8988T (cell line): ENCODE measurements around the gene THUMPD3.

Experiments used
- DNase-seq: peaks from one replicate; pipeline ENCODE4 v3.0.0; 2011

Gene THUMPD3, protein sequence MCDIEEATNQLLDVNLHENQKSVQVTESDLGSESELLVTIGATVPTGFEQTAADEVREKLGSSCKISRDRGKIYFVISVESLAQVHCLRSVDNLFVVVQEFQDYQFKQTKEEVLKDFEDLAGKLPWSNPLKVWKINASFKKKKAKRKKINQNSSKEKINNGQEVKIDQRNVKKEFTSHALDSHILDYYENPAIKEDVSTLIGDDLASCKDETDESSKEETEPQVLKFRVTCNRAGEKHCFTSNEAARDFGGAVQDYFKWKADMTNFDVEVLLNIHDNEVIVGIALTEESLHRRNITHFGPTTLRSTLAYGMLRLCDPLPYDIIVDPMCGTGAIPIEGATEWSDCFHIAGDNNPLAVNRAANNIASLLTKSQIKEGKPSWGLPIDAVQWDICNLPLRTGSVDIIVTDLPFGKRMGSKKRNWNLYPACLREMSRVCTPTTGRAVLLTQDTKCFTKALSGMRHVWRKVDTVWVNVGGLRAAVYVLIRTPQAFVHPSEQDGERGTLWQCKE

DNA sequence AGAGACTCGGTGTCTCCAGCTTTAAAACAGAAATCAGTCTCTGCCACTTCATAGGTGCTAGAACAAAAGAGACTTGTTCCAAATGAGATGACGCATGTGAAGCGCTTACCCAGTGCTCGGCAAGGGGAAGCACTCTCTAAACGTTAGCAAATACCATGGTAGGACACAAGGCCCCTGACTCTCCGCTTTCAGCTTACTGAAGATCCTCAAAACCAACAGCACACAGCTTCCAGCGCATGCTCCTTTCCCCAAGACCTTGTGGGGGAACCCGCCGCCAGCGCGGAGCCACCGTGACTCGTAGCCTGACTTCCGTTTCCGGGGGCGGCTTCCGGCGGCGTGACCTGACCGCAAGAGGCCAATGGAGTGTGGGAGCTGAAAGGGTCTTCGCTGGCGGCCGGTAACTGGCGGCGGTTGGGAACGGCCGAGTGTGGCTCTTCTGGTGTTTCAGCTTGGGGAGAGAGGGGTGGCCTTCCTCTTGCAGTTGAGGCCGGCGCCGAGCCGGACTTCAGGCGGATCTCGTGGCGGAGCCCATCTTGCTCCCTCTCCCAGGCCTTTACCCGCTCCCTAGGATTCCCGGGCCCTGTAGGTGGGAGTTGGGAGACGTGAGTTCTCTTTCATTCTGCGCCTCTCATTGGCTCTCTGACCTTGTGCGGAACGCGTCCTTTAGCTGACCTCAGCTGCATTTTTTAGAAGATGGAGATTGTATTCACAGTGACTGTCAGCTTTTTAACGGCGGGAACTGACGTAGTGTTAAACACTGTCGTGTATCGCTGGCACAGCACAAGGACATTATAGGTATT is at the start of gene THUMPD3:
THUMPD3 (plus strand) TSS at position 324 of the 800 bp plus-strand sequence. CDS start 2,015 bp downstream, outside the sequence.
- DNase-seq, result peak; percentile 66

DNA sequence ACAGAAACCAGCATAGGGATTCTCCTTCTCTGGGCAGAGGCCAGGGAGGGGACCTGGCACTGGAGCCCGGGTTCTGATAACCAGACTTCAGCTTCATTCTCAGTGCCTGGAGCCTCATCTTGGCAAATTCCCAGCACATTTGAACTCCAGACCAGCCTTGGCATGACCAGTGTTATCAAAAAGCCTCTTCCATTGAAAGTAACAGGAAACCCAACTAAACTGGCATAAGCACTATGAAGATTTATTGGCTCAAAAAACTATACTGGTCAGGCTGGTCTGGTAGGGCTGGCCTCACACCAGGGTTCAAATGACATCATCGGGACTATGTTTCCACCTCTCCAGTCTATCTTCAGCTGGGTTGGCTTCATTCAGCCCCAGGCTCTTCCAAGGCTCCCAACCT is 48.1 kb upstream of the THUMPD3 start:
- DNase-seq, result no peak

DNA sequence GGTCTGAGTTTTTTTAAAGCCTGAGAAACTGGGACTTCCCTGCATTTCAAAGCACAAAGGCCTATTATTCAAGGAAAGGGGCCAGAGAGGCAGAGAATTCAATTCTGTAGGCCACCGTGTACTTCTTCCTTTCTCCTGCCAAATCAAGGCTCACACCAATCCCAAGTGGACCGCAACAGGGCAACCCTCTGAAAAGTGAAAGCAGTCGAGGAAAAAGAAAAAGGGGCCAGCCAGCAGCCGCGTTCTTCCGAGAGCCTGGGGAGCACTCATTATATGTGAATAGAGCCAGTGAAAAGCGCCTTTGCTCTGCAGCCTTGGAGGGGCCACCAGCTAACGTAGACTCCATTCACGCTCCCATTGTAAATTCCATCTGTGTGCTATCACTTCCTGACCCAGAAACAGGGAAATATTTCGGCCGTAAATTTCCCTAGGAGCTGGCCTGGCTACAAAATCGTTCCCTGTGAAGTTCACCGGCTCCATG is 45.9 kb upstream of the THUMPD3 start:
- DNase-seq, result peak; percentile 36

DNA sequence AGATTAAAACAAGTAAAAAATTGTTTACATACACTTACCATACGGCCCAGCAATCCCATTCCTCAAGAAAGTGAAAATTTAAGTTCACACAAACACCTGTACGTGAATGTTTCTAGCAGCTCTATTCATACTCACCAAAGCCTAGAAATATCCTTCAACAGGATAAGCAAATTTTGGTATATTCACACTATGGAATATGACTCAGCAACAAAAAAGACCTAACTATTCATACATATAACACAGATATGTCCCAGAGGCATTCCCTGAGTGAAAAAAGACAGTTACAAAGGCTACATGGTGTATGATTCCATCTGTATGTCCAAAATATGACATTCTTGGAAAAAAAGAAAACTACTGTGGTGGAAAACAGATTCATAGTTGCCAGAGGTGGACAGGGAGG is 40.1 kb upstream of the THUMPD3 start:
- DNase-seq, result no peak

DNA sequence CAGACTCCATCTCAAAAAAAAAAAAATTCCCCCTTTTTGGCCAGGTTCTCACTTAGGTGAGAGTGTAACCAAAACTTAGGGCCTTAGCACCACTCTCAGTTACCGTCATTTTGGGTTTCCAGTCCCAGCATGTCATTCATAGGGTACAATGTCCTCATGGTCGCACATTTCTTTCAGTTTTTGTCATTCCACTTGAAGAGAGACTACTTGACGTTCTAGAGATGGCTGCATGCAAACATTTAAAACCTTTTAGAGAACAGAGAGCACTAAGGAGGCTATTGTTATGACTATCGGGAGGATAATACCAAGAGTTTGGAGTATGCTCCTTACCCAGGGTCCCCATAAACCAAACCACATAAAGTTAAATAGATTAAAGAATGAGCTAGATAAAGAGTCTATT is 37.9 kb upstream of the THUMPD3 start:
- no peak for DNase-seq

DNA sequence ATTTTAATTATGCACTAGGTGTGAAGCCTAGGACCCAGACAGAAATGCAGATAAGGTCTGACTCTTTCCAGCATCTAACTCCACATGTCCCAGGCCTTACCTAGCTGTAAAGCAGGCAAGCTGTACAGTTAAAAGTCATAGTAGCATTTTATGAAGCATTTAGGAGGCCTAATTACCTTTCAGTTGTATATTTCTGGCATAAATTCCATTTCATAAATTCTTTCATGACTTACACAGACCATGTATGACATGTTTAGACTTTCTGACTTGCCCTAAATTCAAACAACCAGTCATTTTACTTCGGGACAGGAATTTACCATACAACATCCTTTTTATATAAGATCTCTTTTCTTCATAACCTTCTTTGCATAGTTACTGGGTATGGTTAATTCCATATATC is 35.3 kb upstream of the THUMPD3 start:
- no peak for DNase-seq

DNA sequence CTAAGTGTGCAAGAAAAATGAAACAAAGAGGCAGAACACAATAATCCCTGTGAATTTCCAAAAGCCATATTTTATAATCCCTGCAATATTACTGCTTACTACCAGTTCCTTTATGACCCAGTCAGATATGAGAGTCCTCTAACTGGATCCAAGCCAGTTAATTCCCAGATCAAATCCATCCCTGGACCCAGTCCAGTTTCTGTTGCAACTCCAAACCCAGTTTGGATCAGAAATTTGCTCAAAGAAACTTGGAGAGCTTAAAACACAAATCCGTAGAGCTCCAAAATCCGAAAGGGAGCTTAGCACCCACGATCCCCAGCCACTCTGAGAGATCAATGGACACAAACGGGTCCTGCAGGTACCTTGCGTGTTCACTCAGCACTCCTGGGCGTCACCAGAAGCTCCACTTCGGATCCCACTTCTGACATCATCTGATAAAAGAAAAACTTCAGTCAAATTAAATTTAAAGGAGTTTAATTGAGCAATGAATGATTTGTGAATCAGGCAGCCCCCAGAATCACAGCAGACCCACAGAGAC is 32.6 kb upstream of the THUMPD3 start:
- no peak for DNase-seq

DNA sequence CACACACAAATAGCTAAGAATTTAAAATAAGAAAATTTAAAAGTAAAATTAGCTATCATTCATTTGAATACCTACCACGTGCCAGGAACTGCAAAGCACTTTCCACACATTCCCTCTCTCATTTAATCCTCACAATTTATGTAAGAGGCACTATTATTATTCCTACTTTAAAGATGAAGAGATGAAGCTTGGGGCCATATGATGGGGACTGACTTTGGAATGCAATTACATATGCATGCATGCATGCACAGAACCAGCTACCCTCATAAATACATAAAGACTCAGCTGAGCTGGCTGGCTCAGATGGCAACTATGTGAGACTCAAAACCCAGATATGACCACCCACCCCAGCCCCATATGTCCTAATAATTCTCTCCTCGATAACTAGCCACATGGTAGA is 31.7 kb upstream of the THUMPD3 start:
- DNase-seq, result no peak

DNA sequence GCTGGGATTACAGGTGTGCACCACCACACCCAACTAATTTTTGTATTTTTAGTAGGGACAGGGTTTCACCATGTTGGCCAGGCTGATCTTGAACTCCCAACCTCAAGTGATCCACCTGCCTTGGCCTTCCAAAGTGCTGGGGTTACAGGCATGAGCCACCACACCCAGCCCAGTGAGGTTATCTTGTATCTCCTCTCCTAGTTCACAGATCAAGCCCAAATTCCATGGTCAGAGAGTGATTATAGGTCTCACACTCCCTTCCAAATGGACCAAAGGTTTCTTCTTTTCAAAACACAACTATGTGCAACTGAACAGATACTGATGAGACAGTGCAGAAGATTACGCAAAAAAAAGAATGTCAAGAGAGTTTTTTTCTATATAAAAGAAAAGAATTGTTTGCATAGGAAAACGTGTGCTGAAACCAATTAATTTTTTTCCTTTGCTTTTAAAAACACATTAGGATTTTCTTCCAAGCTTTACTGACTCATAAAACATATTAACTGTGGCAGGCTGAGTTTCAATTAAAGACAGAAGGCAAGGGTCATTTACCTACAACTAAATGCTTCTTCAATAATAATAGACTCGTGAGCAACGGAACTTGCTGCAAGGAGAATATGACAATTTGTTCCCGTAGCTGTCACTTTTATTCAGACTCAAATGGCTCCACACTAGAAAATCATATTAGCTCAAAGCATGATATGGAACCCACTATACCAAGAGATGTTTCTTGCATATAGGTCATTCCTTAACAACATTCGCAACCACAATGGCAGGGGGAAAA is 30.4 kb upstream of the THUMPD3 start:
- DNase-seq, result no peak

DNA sequence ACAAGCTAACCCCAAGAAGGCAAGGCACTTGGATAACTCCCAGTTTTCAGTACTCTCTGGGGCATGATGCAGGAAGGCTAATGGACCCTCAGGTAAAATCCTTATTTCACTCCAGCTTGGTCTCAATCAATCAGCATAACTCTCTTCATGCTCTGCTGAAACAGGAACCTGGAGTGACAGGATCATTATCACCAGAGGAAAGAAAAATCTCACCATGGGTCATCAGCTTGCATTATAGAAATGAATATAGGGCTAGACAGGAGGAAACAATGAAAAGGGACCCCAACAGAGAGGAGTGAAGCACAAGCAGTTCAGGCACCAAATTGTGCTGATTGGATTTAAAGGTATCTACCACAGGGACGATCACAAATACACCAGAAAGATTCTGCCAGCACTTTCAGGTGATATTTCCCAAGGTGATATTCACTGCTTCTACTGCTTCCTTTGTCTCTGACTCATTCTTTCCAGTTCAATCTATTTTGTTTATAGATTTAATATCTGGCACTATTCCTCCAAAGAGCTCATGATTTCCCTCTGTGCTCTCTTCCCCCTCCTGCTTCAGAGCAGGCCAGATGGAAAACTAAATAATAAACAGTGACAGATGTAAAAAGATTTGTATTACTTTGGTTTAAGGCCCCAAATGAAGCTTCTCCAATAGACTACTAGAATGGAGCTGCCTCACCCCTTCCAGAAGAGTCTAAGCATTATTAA is 22.9 kb upstream of the THUMPD3 start:
- DNase-seq, result no peak

DNA sequence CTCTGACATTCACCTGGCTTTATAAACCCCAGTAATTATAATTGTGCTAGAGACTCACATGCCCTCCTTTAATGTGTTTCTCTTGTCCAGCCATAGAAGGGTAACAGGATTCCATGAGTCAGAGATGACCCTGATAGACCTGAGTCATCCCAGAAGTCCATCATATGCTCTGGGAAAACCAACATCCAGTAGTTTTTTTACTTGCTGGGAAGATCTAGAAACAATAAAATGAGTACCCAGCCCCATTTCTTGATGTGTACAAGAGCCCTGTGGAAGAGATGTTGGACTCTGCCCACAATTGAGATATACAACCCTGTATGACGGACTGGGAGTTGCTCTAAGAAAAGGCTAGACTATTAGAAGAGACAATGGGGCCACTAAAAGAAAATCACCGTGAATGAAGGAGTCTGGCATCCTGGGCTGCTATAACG is 22.4 kb upstream of the THUMPD3 start:
- no peak for DNase-seq

DNA sequence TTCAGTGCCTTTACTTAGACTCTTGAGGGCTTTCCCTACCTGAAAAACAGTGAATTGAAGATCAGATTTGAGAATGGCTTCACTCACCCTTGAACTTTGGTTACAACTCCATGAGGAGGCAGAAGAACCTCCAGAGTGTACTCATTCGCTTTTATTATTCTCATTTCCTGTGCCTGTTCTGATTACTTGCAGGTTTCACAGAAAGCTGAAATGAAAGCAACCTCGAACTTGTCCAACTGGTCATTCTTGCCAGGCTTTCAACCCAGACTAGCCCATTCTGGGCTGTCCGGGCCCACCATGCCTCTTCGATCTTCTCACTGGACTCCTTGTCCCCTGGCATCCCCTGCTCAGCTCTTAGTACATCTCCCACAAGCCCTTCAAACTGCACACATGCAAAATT is 20.2 kb upstream of the THUMPD3 start:
- no peak for DNase-seq

DNA sequence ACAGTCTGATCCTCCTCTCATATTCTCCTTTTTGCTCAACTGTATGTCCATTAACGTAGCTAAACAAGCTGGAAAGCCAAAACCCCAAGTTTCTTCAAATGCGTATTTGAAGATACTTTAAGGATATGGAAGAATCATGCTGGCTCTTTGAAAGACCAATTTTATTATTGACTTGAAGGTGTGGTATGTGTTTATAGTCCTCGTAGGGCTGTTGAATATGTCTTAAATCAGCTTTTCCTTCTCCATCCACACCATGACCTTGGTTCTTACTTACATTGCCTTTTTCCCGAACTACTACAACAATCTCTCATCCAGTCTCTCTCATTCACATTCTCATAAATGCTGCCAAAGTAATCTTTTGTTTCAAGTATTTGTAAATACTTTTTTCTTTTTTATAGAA is 19.7 kb upstream of the THUMPD3 start:
- DNase-seq, result no peak

DNA sequence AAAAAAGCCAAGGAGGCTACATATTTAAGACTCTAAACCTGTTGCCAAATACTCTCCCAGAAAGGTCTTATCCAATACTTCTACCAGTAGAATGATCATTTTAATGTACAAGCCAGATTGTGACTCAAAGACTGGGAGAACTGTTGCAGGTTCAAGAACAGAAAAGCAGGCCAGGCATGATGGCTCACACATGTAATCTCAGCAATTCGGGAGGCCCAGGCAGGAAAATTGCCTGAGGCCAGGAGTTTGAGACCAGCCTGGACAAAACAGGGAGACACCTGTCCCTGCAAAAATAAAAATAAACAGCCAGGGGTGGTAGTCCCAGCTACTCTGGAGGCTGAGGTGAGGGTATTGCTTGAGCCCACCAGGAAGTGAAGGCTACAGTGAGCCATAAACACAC is 17.8 kb upstream of the THUMPD3 start:
- no peak for DNase-seq

DNA sequence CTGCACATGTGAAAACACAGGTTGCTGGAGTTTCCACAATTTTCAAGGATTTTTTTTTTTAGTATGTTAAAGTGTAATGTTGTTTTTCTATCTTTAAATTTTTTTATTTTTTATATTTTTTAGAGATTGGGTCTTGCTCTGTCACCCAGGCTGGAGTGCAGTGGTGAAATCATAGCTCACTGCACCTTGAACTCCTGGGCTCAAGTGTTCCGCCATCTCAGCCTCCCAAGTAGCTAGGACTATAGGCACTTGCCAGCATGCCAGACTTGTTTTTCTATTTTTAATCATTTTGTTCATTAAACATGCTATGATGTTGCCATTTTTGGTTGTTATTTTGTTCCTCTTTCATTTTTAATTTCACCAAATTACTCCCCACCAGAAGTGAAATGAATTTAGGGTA is 16.7 kb upstream of the THUMPD3 start:
- no peak for DNase-seq

DNA sequence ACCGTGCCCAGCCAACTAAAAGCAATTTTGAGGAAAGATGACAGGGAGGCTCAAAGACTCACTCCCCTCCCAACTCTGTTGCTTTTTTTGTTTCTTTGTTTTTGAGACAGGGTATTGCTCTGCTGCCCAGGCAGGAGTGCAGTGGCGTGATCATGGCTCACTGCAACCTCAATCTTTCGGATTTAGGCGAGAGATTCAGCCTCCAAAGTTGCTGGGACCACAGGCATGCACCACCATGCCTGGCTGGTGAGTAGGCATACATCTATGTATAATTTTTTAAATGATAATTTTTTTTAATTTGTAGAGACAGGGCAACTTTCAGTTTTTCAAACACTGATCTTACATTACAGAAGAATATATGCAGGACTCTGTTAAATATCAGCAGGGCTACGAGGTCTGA is 15.8 kb upstream of the THUMPD3 start:
- no peak for DNase-seq

DNA sequence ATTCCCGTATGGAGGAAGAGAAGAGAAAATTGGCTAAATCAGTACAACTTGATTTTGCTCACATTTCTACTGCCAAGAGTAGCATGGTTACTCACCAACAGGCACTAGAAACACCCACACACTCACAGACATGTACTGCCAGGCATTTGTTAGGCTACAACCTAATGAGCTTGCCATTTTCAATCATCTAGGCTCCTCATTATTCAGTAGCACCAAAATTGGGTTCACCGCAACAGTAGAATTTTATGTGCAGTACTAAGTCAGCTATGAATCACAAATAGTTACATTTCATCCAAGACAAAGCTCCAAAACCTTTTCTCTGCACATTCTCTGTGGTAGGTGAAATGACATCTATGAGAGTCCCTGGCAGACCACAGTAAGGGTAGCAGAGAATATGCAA is 15.0 kb upstream of the THUMPD3 start:
- no peak for DNase-seq

DNA sequence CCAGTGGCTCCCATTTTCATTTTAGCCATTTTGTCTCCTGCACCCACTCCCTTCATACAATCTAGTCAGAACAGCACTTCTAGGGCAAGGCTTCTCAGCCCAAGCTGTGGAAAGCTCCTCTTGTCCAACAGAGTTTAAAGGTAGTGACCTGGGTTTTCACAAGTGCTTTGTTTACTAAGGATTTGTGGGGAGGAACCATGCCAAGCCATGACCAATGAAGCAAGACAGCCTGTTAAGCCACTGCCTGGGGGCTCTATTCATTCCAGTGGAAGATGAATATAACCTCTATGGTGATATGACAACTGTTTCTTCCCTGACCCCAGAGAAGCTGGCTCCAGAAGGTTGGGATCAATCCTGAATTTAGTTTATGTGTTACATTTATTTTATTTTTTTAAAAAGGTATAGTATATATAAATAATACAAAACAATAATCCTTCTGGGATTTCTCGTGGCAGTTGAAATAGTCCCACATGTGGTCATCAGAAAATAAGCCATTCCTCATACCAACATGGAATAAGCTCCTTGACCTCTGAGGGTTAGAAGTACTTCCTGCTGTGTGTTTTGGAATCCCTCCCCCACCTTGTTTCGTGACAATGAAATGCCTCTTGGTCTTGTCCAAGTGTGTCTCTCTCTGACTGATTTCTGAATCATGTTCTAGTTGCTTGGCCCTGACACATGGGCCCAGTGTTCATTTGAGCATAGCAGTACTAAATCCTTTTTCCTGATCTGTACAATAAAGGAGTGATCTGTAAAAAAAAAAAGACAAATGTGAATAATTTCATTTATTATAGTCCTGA is 13.3 kb upstream of the THUMPD3 start:
- DNase-seq, result no peak

DNA sequence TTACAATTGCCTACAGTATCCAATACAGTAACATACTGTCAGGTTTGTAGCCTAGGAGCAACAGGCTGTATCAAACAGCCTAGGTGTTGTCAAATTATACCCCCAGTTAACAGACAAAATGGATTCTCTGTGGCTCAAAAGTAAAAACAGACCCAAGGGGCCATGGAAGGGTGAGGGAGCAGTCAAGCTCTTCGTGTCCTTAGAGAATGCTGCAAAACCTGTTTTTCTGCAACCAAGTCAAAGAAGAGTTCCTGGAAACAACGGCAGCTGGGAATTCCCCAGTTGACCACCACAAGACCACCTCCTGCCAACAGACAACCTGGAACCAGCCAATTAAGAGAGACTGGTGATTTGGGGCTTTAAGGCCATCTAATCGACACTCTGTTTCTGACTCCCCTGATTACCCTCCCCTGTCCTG is 11.1 kb upstream of the THUMPD3 start:
- no peak for DNase-seq

DNA sequence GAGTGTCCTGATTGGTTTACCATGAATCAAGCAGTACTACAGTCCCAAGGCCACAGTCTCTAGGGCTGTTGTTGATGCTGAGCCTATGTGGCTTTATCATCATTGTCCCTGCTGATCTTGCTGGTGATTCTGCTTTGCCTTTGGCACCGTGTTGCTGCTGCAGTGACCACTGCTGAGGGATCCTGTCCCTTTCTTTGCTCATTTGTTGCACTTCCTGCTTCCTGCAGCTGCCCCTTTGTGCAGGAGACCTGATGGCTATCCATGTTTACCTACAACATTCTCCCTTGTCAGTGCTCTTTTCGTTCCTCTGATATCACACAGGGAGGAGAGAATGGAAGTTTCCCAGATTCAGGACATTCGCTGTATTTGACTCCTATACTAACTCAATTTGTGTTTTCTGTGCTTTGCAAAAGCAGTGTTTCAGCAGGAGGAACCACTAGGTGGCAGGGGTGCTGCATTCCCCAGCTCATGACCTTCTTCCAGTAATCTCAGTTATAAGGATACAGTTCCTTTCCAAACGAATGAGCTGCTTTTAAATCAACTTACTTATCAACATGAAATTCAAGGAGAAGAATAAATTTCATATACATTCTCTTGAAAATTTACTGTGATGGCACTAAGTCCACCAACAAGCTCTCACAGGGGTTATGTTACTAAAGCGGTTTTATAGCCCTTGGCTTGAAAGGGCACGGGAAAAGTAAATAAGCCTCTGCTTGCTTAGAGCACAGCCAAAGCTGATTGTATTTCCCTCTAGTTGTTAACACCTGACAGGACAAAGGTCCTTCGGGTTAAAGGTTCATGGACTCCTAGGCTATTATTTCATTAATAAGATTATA is 9.7 kb upstream of the THUMPD3 start:
- no peak for DNase-seq
